ENCODE data around the gene HSPA1L.
"Not testable (repeated sequence)": the region's sequence is repeated elsewhere in the genome, so short reads cannot be mapped to it uniquely, and the experiment has no call there.

Gene HSPA1L

GRCh38 chr6:31815025-31815838, at the start of gene HSPA1L, which contains the start of gene HSPA1A:
Gene HSPA1L, minus strand, starts transcription at chr6:31815283. Its CDS starts 3,311 bp downstream, at chr6:31811972.
Gene HSPA1A, plus strand, starts transcription at chr6:31815543. Its CDS starts 214 bp downstream, at chr6:31815757.
- POLR2A ChIA-PET = interaction anchor here (0.7 to 3.3 kb wide), 20 partner anchors 8 to 314 kb away, joined by 3 to 45 read pairs (median 4); partner anchors contain the start of genes ABHD16A, CLIC1, DDAH2 and DDX39B

GRCh38 chr6:31864818-31865204, 49.7 kb upstream of the HSPA1L start:
- CTCF ChIA-PET = interaction anchor here (0.6 to 4.5 kb wide), 9 partner anchors 11 to 205 kb away, joined by 3 to 22 read pairs (median 4); partner anchors contain the start of genes DDAH2 and LY6G5C
- TF ChIP-seq CTCF (IDR thresholded peaks at IDR 0.05; ENCODE audit: insufficient read depth, low read length, missing control alignments) = no peak
- no peak for DNase-seq (ENCODE audit: low read depth, low spot score)
- no peak overlapping the region for H3K4me3 ChIP-seq (ENCODE audit: low read depth, low read length)
- POLR2A ChIA-PET = interaction anchor here (0.6 to 1.0 kb wide), 2 partner anchors 24 to 58 kb away, joined by 3 read pairs; partner anchors contain the start of gene LSM2

More at GRCh38 chr6:31815025-31815838, at the start of gene HSPA1L, which contains the start of gene HSPA1A:
- no peak for TF ChIP-seq CTCF (IDR thresholded peaks at IDR 0.05; ENCODE audit: insufficient read depth, low read length, missing control alignments)
- peak within 1 kb of the TSS; percentile 80 for H3K4me3 ChIP-seq (ENCODE audit: low read depth, low read length)
- DNase-seq (ENCODE audit: low read depth, low spot score) = peak; percentile 63
- CTCF ChIA-PET = interaction anchor here (0.7 to 3.3 kb wide), 4 partner anchors 15 to 86 kb away, joined by 3 to 10 read pairs (median 6); partner anchors contain the start of genes DDAH2 and VARS1

- ChIA-PET CTCF (interaction anchor here (0.6 to 4.5 kb wide), 10 partner anchors 11 to 205 kb away, joined by 3 to 22 read pairs (median 4); partner anchors contain the start of genes C6orf47, DDAH2 and LY6G5C), POLR2A (interaction anchor here (0.6 to 2.4 kb wide), 6 partner anchors 23 to 106 kb away, joined by 3 to 19 read pairs (median 6); partner anchors contain the start of genes EHMT2, HSPA1B and LSM2)
- DNase-seq (ENCODE audit: low read depth, low spot score) = not testable (repeated sequence)
- H3K4me3 ChIP-seq (ENCODE audit: low read depth, low read length) = peak overlapping the region; percentile 76
Observed at GRCh38 chr6:31864123-31864562, 49.1 kb upstream of the HSPA1L start.

GRCh38 chr6:31862344-31863235, 47.5 kb upstream of the HSPA1L start, which contains the start of gene NEU1:
Gene NEU1, minus strand, starts transcription at chr6:31862821. Its CDS starts 45 bp downstream, at chr6:31862776.
- POLR2A ChIA-PET = interaction anchor here (0.6 to 2.4 kb wide), 18 partner anchors 10 to 1109 kb away, joined by 3 to 19 read pairs (median 4); partner anchors contain the start of genes ABHD16A, DXO, EHMT2 and HSPA1B
- peak; percentile 99 for DNase-seq (ENCODE audit: low read depth, low spot score)
- CTCF ChIA-PET = interaction anchor here (1.1 to 4.5 kb wide), 5 partner anchors 18 to 184 kb away, joined by 3 to 22 read pairs (median 5); partner anchors contain the start of gene LY6G5C
- H3K4me3 ChIP-seq (ENCODE audit: low read depth, low read length) = peak within 1 kb of the TSS; percentile 94
- no peak for TF ChIP-seq CTCF (IDR thresholded peaks at IDR 0.05; ENCODE audit: insufficient read depth, low read length, missing control alignments)

- CTCF ChIA-PET = interaction anchor here (1.7 to 4.5 kb wide), 2 partner anchors 181 to 184 kb away, joined by 9 to 22 read pairs; partner anchors contain the start of gene LY6G5C
Observed at GRCh38 chr6:31861919-31862343, 46.8 kb upstream of the HSPA1L start.

More at GRCh38 chr6:31861919-31862343, 46.8 kb upstream of the HSPA1L start:
- peak overlapping the region; percentile 94 for H3K4me3 ChIP-seq (ENCODE audit: low read depth, low read length)
- DNase-seq (ENCODE audit: low read depth, low spot score) = no peak
- TF ChIP-seq CTCF (IDR thresholded peaks at IDR 0.05; ENCODE audit: insufficient read depth, low read length, missing control alignments) = no peak
- POLR2A ChIA-PET = interaction anchor here (1.0 to 2.4 kb wide), 7 partner anchors 18 to 1110 kb away, joined by 3 to 19 read pairs (median 7); partner anchors contain the start of gene HSPA1B

Data from AG04449 (cell line).